ENCODE results near the gene CCDC40.

The CCDC40 gene

GRCh38 chr17:80017226-80018010 lies 19.0 kb upstream of the CCDC40 start:
- no peak for DNase-seq (ENCODE audit: low read depth in 4 of 4, low spot score in 1 of 4)

GRCh38 chr17:80018917-80019651 lies 17.4 kb upstream of the CCDC40 start:
- no peak for DNase-seq (ENCODE audit: low read depth in 4 of 4, low spot score in 1 of 4)

- no peak for DNase-seq (ENCODE audit: low read depth in 4 of 4, low spot score in 1 of 4)
Measured at GRCh38 chr17:80021600-80021999, 14.8 kb upstream of the CCDC40 start.

GRCh38 chr17:80023481-80024205 lies 12.8 kb upstream of the CCDC40 start:
- no peak for DNase-seq (ENCODE audit: low read depth in 4 of 4, low spot score in 1 of 4)

- DNase-seq (ENCODE audit: low read depth in 4 of 4, low spot score in 1 of 4), result no peak
Measured at GRCh38 chr17:80024206-80024972, 12.1 kb upstream of the CCDC40 start.

- DNase-seq (ENCODE audit: low read depth in 4 of 4, low spot score in 1 of 4), result no peak
Measured at GRCh38 chr17:80025140-80025539, 11.3 kb upstream of the CCDC40 start.

GRCh38 chr17:80025796-80026195 lies 10.6 kb upstream of the CCDC40 start:
- DNase-seq (ENCODE audit: low read depth in 4 of 4, low spot score in 1 of 4), result no peak

- DNase-seq (ENCODE audit: low read depth in 4 of 4, low spot score in 1 of 4), result no peak
Measured at GRCh38 chr17:80026359-80027042, 9.9 kb upstream of the CCDC40 start.

GRCh38 chr17:80027043-80027435 lies 9.4 kb upstream of the CCDC40 start:
- no peak for DNase-seq (ENCODE audit: low read depth in 4 of 4, low spot score in 1 of 4)

- no peak for DNase-seq (ENCODE audit: low read depth in 4 of 4, low spot score in 1 of 4)
Measured at GRCh38 chr17:80028030-80028429, 8.4 kb upstream of the CCDC40 start.

- DNase-seq (ENCODE audit: low read depth in 4 of 4, low spot score in 1 of 4), result no peak
Measured at GRCh38 chr17:80029258-80029974, 7.0 kb upstream of the CCDC40 start.

- DNase-seq (ENCODE audit: low read depth in 4 of 4, low spot score in 1 of 4), result no peak
Measured at GRCh38 chr17:80030730-80031410, 5.6 kb upstream of the CCDC40 start.

GRCh38 chr17:80031691-80032430 lies 4.6 kb upstream of the CCDC40 start:
- DNase-seq (ENCODE audit: low read depth in 4 of 4, low spot score in 1 of 4), result no peak

- no peak for DNase-seq (ENCODE audit: low read depth in 4 of 4, low spot score in 1 of 4)
Measured at GRCh38 chr17:80032614-80033171, 3.7 kb upstream of the CCDC40 start.

GRCh38 chr17:80033840-80034239 lies 2.6 kb upstream of the CCDC40 start:
- DNase-seq (ENCODE audit: low read depth in 4 of 4, low spot score in 1 of 4), result no peak

GRCh38 chr17:80034791-80035686 lies 1.4 kb upstream of the CCDC40 start:
- DNase-seq (ENCODE audit: low read depth in 4 of 4, low spot score in 1 of 4), result peak in 2 of 4 experiments; percentile 2 to 30

GRCh38 chr17:80035687-80035936 lies 830 bp upstream of the CCDC40 start, which contains the start of gene TBC1D16:
TSS of gene TBC1D16 (minus strand) at chr17:80035872. CDS start at chr17:80013547, 22,325 bp downstream.
- peak in 1 of 4 experiments; percentile 14 for DNase-seq (ENCODE audit: low read depth in 4 of 4, low spot score in 1 of 4)

All from stimulated activated CD4-positive, alpha-beta T cell treated with anti-CD3 and anti-CD28 coated beads, Interleukin-1b, Interleukin-23, amount 100 ng/mL, for 24 hours (primary cell).